ENCODE results near the gene TFEC.
"Not testable (repeated sequence)": the region's sequence is repeated elsewhere in the genome, so short reads cannot be mapped to it uniquely, and the experiment has no call there.

Gene TFEC

DNA sequence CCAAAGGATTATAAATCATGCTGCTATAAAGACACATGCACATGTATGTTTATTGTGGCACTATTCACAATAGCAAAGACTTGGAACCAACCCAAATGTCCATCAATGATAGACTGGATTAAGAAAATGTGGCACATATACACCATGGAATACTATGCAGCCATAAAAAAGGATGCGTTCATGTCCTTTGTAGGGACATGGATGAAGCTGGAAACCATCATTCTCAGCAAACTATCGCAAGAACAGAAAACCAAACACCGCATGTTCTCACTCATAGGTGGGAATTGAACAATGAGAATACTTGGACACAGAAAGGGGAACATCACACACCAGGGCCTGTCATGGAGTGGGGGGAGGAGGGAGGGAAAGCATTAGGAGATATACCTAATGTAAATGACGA lies 100.4 kb downstream of the TFEC start:
- H2BK120ac ChIP-seq (ENCODE audit: low read depth, low read length); H3K9me3 ChIP-seq (ENCODE audit: control insufficient read depth, low read length); H3K27ac ChIP-seq (ENCODE audit: low read length, poor library complexity, severe bottlenecking); H2BK15ac ChIP-seq (ENCODE audit: low read depth, poor library complexity, severe bottlenecking); H3K18ac ChIP-seq (ENCODE audit: low read depth in 1 of 2, low read length in 2 of 2); H3K4me2 ChIP-seq (ENCODE audit: low read length, poor library complexity, severe bottlenecking); H3K4me3 ChIP-seq (ENCODE audit: insufficient read depth in 1 of 2, low read depth in 1 of 2, low read length in 2 of 2); H2AFZ ChIP-seq (ENCODE audit: low read depth, low read length); H3K23ac ChIP-seq (ENCODE audit: low read length in 2 of 2); H2BK12ac ChIP-seq (ENCODE audit: low read length in 2 of 2); H3K27me3 ChIP-seq (ENCODE audit: control insufficient read depth in 1 of 2, insufficient read depth in 1 of 2, low read length in 2 of 2); H2AK5ac ChIP-seq (ENCODE audit: low read length, severe bottlenecking); H3K4ac ChIP-seq (ENCODE audit: low read depth in 1 of 2, low read length in 2 of 2); H3K79me1 ChIP-seq (replicated peaks; ENCODE audit: low read length, poor library complexity, severe bottlenecking); H3K4me1 ChIP-seq (ENCODE audit: control insufficient read depth, insufficient read depth, low read depth, low read length); H3K36me3 ChIP-seq (ENCODE audit: control insufficient read depth in 1 of 2, insufficient read depth in 2 of 2, low read depth in 1 of 2, low read length in 2 of 2); H2BK5ac ChIP-seq (ENCODE audit: low read depth, low read length, poor library complexity, severe bottlenecking); H3K9ac ChIP-seq (ENCODE audit: low read length); DNase-seq; H4K91ac ChIP-seq (ENCODE audit: low read length); H3K14ac ChIP-seq (ENCODE audit: low read length in 2 of 2); H4K8ac ChIP-seq (ENCODE audit: low read length): not testable (repeated sequence)
- WGBS = 100% methylated on average over 2 of the region's 4 CpGs

DNA sequence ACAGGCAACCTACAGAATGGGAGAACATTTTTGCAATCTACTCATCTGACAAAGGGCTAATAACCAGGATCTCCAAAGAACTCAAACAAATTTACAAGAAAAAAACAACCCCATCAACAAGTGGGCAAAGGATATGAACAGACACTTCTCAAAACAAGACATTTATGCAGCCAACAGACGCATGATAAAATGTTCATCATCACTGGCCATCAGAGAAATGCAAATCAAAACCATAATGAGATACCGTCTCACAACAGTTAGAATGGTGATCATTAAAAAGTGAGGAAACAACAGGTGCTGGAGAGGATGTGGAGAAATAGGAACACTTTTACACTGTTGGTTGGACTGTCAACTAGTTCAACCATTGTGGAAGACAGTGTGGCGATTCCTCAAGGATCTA lies 100.8 kb downstream of the TFEC start:
- not testable (repeated sequence) for H3K4me2 ChIP-seq (ENCODE audit: low read length, poor library complexity, severe bottlenecking); H3K4ac ChIP-seq (ENCODE audit: low read depth in 1 of 2, low read length in 2 of 2); H2AK5ac ChIP-seq (ENCODE audit: low read length, severe bottlenecking); H4K91ac ChIP-seq (ENCODE audit: low read length); H2BK5ac ChIP-seq (ENCODE audit: low read depth, low read length, poor library complexity, severe bottlenecking); H2BK15ac ChIP-seq (ENCODE audit: low read depth, poor library complexity, severe bottlenecking); H3K18ac ChIP-seq (ENCODE audit: low read depth in 1 of 2, low read length in 2 of 2); H3K79me1 ChIP-seq (replicated peaks; ENCODE audit: low read length, poor library complexity, severe bottlenecking); H3K4me1 ChIP-seq (ENCODE audit: control insufficient read depth, insufficient read depth, low read depth, low read length); H3K4me3 ChIP-seq (ENCODE audit: insufficient read depth in 1 of 2, low read depth in 1 of 2, low read length in 2 of 2); H3K9ac ChIP-seq (ENCODE audit: low read length); H2AFZ ChIP-seq (ENCODE audit: low read depth, low read length); H3K14ac ChIP-seq (ENCODE audit: low read length in 2 of 2); H4K8ac ChIP-seq (ENCODE audit: low read length); DNase-seq; H3K9me3 ChIP-seq (ENCODE audit: control insufficient read depth, low read length); H2BK12ac ChIP-seq (ENCODE audit: low read length in 2 of 2); H3K36me3 ChIP-seq (ENCODE audit: control insufficient read depth in 1 of 2, insufficient read depth in 2 of 2, low read depth in 1 of 2, low read length in 2 of 2); H2BK120ac ChIP-seq (ENCODE audit: low read depth, low read length); H3K27me3 ChIP-seq (ENCODE audit: control insufficient read depth in 1 of 2, insufficient read depth in 1 of 2, low read length in 2 of 2); H3K23ac ChIP-seq (ENCODE audit: low read length in 2 of 2); H3K27ac ChIP-seq (ENCODE audit: low read length, poor library complexity, severe bottlenecking)
- 100% methylated on average over 1 of the region's 3 CpGs for WGBS

GRCh38 chr7:115924411-115924810 lies 106.2 kb downstream of the TFEC start:
- Histone ChIP-seq H3K9ac (ENCODE audit: low read length) (no peak overlapping the region), H3K9me3 (ENCODE audit: control insufficient read depth, low read length) (no peaks in the 10 kb centered on the region), H4K91ac (ENCODE audit: low read length) (no peak overlapping the region), H3K14ac (ENCODE audit: low read length in 2 of 2) (no peak overlapping the region), H3K79me1 (replicated peaks; ENCODE audit: low read length, poor library complexity, severe bottlenecking) (no peaks in the 10 kb centered on the region), H4K8ac (ENCODE audit: low read length) (no peak overlapping the region), H2BK15ac (ENCODE audit: low read depth, poor library complexity, severe bottlenecking) (no peak overlapping the region), H3K36me3 (ENCODE audit: control insufficient read depth in 1 of 2, insufficient read depth in 2 of 2, low read depth in 1 of 2, low read length in 2 of 2) (no peaks in the 10 kb centered on the region), H2BK12ac (ENCODE audit: low read length in 2 of 2) (no peak overlapping the region), H3K27ac (ENCODE audit: low read length, poor library complexity, severe bottlenecking) (no peak overlapping the region), H3K4me1 (ENCODE audit: control insufficient read depth, insufficient read depth, low read depth, low read length) (no peaks in the 10 kb centered on the region), H2AK5ac (ENCODE audit: low read length, severe bottlenecking) (no peak overlapping the region), H2BK5ac (ENCODE audit: low read depth, low read length, poor library complexity, severe bottlenecking) (no peak overlapping the region), H3K4me3 (ENCODE audit: insufficient read depth in 1 of 2, low read depth in 1 of 2, low read length in 2 of 2) (no peak overlapping the region), H3K27me3 (ENCODE audit: control insufficient read depth in 1 of 2, insufficient read depth in 1 of 2, low read length in 2 of 2) (no peaks in the 10 kb centered on the region), H3K4me2 (ENCODE audit: low read length, poor library complexity, severe bottlenecking) (no peak overlapping the region), H3K4ac (ENCODE audit: low read depth in 1 of 2, low read length in 2 of 2) (no peak overlapping the region), H2BK120ac (ENCODE audit: low read depth, low read length) (no peak overlapping the region), H3K18ac (ENCODE audit: low read depth in 1 of 2, low read length in 2 of 2) (no peak overlapping the region), H3K23ac (ENCODE audit: low read length in 2 of 2) (no peak overlapping the region), H2AFZ (ENCODE audit: low read depth, low read length) (no peak overlapping the region)
- no peak for DNase-seq
- WGBS = no CpG with 5 or more reads among the region's 2 CpGs

GRCh38 chr7:115920367-115920766 lies 110.2 kb downstream of the TFEC start:
- Histone ChIP-seq H3K36me3 (ENCODE audit: control insufficient read depth in 1 of 2, insufficient read depth in 2 of 2, low read depth in 1 of 2, low read length in 2 of 2) (no peaks in the 10 kb centered on the region), H2BK12ac (ENCODE audit: low read length in 2 of 2) (no peak overlapping the region), H2BK5ac (ENCODE audit: low read depth, low read length, poor library complexity, severe bottlenecking) (no peak overlapping the region), H3K18ac (ENCODE audit: low read depth in 1 of 2, low read length in 2 of 2) (no peak overlapping the region), H2BK120ac (ENCODE audit: low read depth, low read length) (no peak overlapping the region), H2AK5ac (ENCODE audit: low read length, severe bottlenecking) (no peak overlapping the region), H3K4ac (ENCODE audit: low read depth in 1 of 2, low read length in 2 of 2) (no peak overlapping the region), H3K9me3 (ENCODE audit: control insufficient read depth, low read length) (no peaks in the 10 kb centered on the region), H3K79me1 (replicated peaks; ENCODE audit: low read length, poor library complexity, severe bottlenecking) (no peaks in the 10 kb centered on the region), H3K4me2 (ENCODE audit: low read length, poor library complexity, severe bottlenecking) (no peak overlapping the region), H3K23ac (ENCODE audit: low read length in 2 of 2) (no peak overlapping the region), H4K91ac (ENCODE audit: low read length) (no peak overlapping the region), H2BK15ac (ENCODE audit: low read depth, poor library complexity, severe bottlenecking) (no peak overlapping the region), H3K4me3 (ENCODE audit: insufficient read depth in 1 of 2, low read depth in 1 of 2, low read length in 2 of 2) (no peak overlapping the region), H4K8ac (ENCODE audit: low read length) (no peak overlapping the region), H3K14ac (ENCODE audit: low read length in 2 of 2) (no peak overlapping the region), H2AFZ (ENCODE audit: low read depth, low read length) (no peak overlapping the region), H3K4me1 (ENCODE audit: control insufficient read depth, insufficient read depth, low read depth, low read length) (no peaks in the 10 kb centered on the region), H3K27ac (ENCODE audit: low read length, poor library complexity, severe bottlenecking) (no peak overlapping the region), H3K9ac (ENCODE audit: low read length) (no peak overlapping the region), H3K27me3 (ENCODE audit: control insufficient read depth in 1 of 2, insufficient read depth in 1 of 2, low read length in 2 of 2) (no peaks in the 10 kb centered on the region)
- WGBS = no CpG with 5 or more reads among the region's 1 CpG
- no peak for DNase-seq
